Measurements from ENCODE around the gene STX11. TPM values are rescaled to one million over a fixed set of nuclear protein-coding genes. Genes with fewer than 3 reads are reported as not detected.

STX11 gene
- total RNA-seq: 1 to 10 TPM in 1 of 2 donors, under 1 TPM in 1; 0.59 to 3.8 TPM

- intact Hi-C loops (cut with DNase I): no loop called here
- Histone ChIP-seq H3K4me3 (peak within 1 kb of the TSS; percentile 59), H3K36me3 (no peaks in the 10 kb centered on the region), H3K27ac (peak within 1 kb of the TSS; percentile 56), H3K9ac (ENCODE audit: low read depth in 2 of 2, low read length in 2 of 2) (peak within 1 kb of the TSS; percentile 51 to 66), H3K9me3 (no peaks in the 10 kb centered on the region), H3K4me1 (no peaks in the 10 kb centered on the region), H3K27me3 (peaks cover 5% of the 10 kb centered on the region)
- peak; percentile 67 for DNase-seq
- no peak for TF ChIP-seq CTCF (IDR thresholded peaks at IDR 0.05)
Observed at GRCh38 chr6:144149894-144150709, at the start of gene STX11. Gene STX11 (plus strand): TSS chr6:144150517. CDS start chr6:144186628, 36,111 bp downstream.

GRCh38 chr6:144103026-144103563, 47.2 kb upstream of the STX11 start:
- H3K4me3 ChIP-seq: no peak overlapping the region
- H3K4me1 ChIP-seq: no peaks in the 10 kb centered on the region
- DNase-seq: no peak
- no peaks in the 10 kb centered on the region for H3K27me3 ChIP-seq
- intact Hi-C loops (cut with DNase I): no loop called here
- H3K9me3 ChIP-seq: no peaks in the 10 kb centered on the region
- H3K27ac ChIP-seq: no peak overlapping the region
- no peak for TF ChIP-seq CTCF (IDR thresholded peaks at IDR 0.05)
- no peaks in the 10 kb centered on the region for H3K36me3 ChIP-seq
- H3K9ac ChIP-seq (ENCODE audit: low read depth in 2 of 2, low read length in 2 of 2): no peak overlapping the region

GRCh38 chr6:144104488-144104887, 45.8 kb upstream of the STX11 start:
- no peak for TF ChIP-seq CTCF (IDR thresholded peaks at IDR 0.05)
- Histone ChIP-seq H3K4me3 (no peak overlapping the region), H3K9ac (ENCODE audit: low read depth in 2 of 2, low read length in 2 of 2) (no peak overlapping the region), H3K27ac (no peak overlapping the region), H3K4me1 (no peaks in the 10 kb centered on the region), H3K27me3 (no peaks in the 10 kb centered on the region), H3K36me3 (no peaks in the 10 kb centered on the region), H3K9me3 (no peaks in the 10 kb centered on the region)
- intact Hi-C loops (cut with DNase I): no loop called here
- DNase-seq: no peak

GRCh38 chr6:144104898-144105487, 45.3 kb upstream of the STX11 start:
- Histone ChIP-seq H3K36me3 (no peaks in the 10 kb centered on the region), H3K9ac (ENCODE audit: low read depth in 2 of 2, low read length in 2 of 2) (no peak overlapping the region), H3K4me1 (no peaks in the 10 kb centered on the region), H3K27me3 (no peaks in the 10 kb centered on the region), H3K9me3 (no peaks in the 10 kb centered on the region), H3K4me3 (no peak overlapping the region), H3K27ac (no peak overlapping the region)
- intact Hi-C loops (cut with DNase I): loop anchor here (5.0 kb wide), 2 partner anchors 112 to 377 kb away; no protein-coding TSS in a partner anchor
- DNase-seq: peak; percentile 51
- peak; percentile 55 for TF ChIP-seq CTCF (IDR thresholded peaks at IDR 0.05)

- H3K36me3 ChIP-seq: no peaks in the 10 kb centered on the region
- DNase-seq: no peak
- no peaks in the 10 kb centered on the region for H3K27me3 ChIP-seq
- no peak overlapping the region for H3K27ac ChIP-seq
- H3K9ac ChIP-seq (ENCODE audit: low read depth in 2 of 2, low read length in 2 of 2): no peak overlapping the region
- intact Hi-C loops (cut with DNase I): loop anchor here (5.0 kb wide), 2 partner anchors 111 to 376 kb away; no protein-coding TSS in a partner anchor
- no peaks in the 10 kb centered on the region for H3K4me1 ChIP-seq
- no peak for TF ChIP-seq CTCF (IDR thresholded peaks at IDR 0.05)
- no peaks in the 10 kb centered on the region for H3K9me3 ChIP-seq
- no peak overlapping the region for H3K4me3 ChIP-seq
Observed at GRCh38 chr6:144106206-144106605, 44.1 kb upstream of the STX11 start.

Data from colonic mucosa (tissue), 4 donors.